Measurements from ENCODE around the gene GSX2.
A peak's percentile ranks its signal among the peaks of the same experiment; 100 is the strongest.
"Not testable (repeated sequence)": the region's sequence is repeated elsewhere in the genome, so short reads cannot be mapped to it uniquely, and the experiment has no call there.

GSX2 gene

DNA sequence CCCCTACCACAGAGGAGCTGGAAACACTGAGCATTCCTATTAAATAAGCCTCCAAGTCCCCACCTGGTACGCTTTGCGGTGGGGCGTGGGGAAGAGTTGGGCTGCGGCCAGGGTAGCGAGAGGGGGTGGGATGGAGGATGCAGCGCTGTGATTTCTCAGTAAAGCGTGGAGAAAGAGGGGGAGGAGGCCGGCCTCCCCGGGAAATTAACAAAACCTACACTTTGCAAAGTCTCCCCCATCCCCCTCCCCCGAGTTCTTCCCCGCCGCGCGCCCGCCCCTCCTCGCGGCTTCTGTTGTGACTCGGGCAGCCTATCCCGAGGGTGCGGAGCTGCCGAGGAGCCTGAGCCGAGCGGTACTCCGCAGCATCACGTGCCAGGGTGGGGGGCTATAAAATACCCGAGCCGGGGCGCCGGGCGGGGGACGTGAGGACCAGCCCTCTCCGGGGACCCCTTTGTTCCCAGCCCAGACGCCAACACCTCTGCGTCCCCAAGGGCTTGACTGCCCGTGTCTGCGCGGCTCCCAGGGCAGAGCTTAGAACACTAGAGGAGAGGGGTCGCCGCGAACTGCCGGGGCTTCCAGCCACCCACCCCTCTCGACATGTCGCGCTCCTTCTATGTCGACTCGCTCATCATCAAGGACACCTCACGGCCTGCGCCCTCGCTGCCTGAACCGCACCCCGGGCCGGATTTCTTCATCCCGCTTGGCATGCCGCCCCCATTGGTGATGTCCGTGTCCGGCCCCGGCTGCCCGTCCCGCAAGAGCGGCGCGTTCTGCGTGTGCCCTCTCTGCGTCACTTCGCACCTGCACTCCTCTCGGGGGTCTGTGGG is at the start of gene GSX2:
GSX2 (plus strand) TSS at position 416 of the 827 bp plus-strand sequence; CDS start at position 598, 182 bp downstream.
- DNase-seq = peak in 2 of 6 experiments; percentile 16 to 36

DNA sequence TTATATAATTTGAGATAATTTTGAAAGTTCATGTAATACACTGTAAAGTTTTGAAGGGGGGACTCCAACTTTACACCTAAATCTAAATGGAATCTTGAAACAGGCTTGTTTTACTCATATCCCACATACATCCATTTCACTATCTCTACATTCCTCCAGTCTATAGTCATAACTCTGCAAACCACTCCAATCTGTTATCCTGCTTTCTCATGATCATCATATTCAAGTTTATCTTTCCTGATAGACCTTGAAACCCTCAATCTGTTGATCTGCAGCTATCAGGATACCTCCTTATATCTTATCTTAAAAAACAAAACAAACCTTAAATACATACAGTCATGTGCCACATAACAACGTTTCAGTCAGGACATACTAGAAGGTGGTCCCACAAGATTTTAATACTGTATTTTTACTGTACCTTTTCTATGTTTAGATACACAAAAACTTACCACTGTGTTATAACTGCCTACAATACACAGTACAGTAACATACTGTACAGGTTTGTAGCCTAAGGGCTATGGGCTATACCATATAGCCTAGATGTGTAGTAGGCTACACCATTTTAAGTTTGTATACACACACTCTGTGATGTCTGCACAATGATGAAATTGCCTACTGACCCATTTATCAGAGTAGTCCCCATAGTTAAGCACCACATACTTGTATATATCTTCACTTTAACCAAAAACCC is 49.6 kb upstream of the GSX2 start:
- no peak for DNase-seq

DNA sequence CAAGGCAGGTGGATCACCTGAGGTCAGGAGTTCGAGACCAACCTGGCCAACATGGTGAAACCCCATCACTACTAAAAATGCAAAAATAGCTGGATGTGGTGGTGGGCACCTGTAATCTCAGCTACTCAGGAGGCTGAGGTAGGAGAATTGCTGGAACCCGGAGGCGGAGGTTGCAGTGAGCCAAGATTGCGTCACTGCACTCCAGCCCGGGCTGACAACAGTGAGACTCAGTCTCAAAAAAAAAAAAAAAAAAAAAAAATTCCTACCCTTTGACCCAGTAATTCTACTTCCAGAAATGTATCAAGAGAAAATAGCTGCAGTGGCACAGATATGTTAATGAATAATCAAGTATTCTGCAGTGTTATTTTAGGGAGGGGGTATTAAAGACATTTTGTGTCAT is 46.6 kb upstream of the GSX2 start:
- DNase-seq = not testable (repeated sequence)

DNA sequence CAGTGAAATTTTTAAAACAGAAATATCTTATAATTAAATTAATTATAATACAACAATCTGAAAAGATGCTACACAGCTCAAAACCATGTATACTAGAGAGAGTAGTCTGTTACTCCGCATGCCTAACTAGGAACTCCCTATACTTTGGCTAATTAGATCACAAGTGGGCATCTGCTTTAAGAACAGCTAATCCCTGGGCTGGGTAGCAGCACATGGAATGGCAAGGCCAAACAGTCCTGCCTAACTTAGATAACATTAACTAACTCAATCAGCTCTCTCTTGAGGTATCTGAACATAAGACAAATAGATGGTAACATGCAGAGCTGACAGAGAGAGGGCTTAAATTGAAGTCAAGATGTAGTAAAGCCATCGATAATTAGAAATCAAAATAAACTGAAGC is 45.5 kb upstream of the GSX2 start:
- DNase-seq = no peak

DNA sequence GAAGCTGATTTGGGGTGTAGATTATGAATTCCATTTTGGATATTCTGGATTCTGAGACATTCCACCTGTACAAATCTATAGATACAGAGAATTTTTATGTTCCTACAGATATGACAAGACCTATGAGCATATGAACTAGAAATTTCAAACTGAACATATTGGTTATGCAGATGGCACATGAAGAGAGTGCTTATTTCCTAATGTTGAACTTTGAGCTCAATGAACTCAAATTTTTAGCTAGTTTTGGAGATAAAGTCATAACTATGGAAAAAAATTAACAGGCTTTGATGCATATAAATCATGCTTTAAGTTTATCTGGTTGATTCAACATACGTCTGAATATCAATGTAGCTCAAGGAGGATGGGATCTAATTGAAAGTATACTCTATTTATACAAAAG is 44.5 kb upstream of the GSX2 start:
- DNase-seq = no peak

DNA sequence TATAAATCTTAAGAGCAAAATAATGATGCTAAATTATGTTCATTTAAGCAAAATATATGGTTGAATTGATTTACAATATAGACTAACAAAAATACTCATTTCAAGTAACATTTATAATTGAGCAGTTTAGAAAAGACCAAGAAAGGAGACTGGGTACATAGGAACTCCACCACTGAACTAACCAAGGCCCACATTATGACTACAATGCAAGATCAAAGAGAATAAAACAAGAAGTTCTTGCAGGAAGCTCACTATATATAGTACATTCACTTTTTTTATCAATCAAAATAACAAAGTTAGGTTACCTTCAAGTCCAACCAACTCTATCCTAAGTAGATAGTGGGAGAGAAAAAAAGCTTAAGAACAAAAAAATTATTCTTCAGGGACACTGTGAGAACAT is 43.6 kb upstream of the GSX2 start:
- DNase-seq = peak in 2 of 6 experiments; percentile 11 to 34

DNA sequence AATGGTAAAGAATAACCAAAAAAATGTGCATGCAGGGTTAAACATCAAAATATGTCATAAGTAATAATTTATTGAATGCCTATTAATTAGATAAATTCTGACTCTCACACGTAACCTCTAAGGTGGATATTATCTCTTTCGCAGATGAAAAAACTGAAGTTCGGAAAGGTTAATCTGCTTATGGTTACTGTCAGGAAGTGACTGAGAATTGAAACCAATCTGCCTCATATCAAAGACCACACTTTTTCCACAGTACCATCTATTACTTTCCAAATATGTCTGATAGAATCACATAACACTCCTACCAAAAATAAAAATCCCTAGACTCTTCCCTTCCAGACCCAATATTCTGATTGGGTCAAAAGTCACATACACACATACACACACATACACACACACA is 41.8 kb upstream of the GSX2 start:
- peak in 1 of 6 experiments; percentile 19 for DNase-seq

DNA sequence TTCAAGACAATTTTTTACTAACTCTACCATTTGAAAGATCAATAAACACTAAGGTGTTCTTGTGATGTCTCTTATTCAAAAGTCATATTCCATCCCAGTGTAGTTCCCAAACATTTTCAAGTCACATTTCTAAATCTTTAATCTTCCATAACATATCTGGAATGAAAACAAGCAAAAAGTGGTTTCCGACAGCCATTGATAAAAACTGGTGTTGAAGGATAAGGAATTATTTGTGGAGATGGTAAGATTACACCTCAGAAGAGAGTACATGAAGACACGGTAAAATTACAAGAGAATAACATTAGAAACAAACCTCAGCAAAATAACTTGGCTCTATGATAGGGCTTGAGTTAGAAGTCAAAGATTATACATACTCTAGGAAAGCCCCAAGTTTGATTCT is 39.8 kb upstream of the GSX2 start:
- no peak for DNase-seq

DNA sequence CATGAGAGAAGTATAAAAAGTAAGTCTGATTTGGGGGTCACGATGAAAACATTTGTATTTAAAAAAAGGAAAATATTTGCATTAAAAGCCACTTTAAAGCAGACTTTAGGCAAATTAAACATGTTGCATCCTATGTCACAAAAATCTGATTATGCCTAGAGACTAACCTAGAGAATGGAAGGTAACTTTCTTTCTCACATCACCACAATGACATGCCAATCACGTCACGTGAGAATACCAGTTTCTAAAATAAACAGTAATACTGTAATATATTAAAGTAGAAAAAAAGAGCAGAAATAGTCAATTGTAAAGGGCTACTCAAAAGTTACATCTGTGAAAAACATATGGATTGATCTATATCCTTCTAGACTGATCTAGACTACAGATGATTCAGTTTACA is 38.9 kb upstream of the GSX2 start:
- no peak for DNase-seq

DNA sequence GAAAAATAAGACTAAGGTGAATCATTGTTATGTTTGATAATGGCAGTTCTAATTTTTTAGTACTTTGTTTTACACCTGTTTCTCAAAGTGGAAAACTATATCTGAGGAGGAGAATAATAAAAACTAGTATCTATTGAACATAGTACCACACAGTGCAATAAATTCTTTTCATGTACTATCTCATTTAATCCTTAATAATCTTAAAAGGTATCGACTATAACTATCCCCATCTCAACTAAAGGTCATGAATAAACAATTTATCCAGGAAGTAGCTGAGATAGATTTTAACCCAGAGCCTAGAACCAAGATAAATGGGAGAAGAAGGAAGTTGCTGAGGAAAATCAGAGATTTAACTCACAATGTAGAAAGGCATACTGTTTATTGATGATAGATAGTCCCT is 38.1 kb upstream of the GSX2 start:
- no peak for DNase-seq

DNA sequence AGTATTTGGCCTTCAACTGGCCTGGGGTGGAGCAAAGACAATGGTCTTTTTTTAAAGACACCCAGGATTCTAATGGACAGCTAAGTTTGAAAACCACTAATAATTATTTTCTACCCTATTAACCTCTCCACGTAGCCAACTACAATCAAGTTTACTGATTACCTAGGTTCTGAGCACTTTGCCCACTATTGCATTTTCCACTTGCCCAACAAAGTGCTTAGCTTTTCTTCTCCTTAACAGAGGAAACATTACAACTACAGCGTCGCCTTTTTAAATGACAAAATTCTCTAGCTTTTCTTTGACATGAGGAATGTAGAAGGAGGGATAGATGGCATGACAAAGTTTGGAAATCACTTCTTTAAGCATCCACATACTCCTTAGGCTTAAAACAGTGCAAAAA is 37.6 kb upstream of the GSX2 start:
- DNase-seq = no peak

DNA sequence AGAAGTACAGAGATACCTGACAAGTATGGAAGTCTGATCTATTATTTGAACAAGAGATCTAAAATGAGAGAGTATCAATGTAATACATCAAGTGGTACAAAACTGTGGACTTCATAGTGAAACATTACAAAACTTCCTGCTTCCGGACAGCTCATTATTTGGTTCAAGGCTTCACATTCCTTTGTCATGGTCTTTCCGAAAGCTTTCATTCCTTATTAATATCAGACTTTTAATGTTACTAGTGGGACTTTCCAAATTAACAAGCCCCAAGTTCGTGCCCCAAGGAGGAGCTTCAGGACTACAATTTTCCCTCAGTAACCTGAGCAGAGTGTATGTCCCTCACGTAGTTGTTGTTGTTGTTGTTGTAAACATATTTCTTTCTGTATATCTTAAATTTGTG is 36.7 kb upstream of the GSX2 start:
- DNase-seq = peak in 2 of 6 experiments; percentile 21 to 52

DNA sequence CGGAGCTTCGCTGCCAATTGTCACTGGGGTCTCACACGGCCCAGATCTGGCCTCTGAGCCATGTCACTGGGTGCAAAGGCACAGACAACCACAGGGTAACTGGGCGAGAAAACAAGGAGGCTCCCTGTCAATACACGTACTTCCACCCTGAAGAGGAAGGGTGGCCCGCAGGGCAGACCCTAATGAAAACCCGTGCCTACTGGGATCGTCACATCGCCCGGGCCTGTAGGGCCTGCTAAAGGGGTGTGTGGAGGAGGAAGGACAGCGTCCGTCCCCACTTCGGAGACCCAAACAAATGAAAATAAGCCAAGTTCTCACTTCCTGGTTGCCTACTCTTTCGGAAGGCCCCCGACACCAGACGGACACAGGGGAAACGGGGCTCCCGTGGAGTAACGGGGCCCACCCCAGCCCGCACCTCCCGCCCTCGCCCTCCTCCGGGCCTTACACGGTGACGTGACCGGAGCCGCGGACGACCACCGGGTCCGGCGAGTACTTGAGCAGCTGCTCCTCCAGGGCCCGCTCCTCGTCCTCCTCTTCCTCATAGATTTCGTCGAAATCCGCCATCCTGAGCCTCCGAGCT is 36.1 kb upstream of the GSX2 start:
- peak in 5 of 6 experiments; percentile 25 to 76 (median 52) for DNase-seq

DNA sequence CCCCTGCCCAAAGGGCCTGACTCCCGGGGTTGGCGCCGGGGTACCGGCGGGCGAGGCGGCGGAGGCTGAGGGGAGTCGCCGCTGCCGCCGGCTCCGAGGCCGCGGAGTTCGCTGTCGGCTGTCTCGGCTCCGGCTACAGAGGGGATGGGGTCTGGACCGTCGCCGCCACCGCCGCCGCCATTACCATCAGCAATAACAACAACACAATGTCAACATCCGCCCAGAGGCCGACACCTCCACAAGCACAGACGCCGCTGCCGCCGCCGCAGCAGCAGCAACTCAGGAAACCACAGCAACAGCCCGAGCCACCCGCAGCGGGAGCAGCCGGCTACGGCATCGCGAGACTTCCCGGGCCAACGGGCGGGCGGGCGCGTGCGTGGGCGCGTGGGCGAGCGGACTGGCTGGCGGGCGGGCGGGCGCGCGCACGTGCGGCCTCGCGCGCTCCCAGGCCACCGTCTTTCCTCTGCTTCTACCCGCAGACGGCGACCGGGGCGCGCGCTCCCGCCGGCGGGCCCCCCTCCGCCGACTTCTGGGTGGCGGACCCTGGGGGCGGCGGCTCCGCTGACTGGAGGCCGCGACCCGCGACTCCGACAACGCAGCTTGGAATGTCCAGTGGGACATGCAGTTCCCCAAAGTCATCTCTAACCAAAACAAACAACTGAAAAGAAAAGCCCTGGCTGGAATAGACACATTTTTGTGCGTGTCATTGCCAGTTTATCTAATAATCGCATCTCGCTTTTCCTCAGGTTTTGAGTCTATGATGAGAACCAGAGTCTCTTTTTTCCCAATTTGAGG is 35.4 kb upstream of the GSX2 start, which contains the start of gene CHIC2:
CHIC2 (minus strand) TSS at position 289 of the 795 bp plus-strand sequence. CDS start 305 bp downstream, outside the sequence.
- DNase-seq = peak; percentile 92 to 98 (median 94)

DNA sequence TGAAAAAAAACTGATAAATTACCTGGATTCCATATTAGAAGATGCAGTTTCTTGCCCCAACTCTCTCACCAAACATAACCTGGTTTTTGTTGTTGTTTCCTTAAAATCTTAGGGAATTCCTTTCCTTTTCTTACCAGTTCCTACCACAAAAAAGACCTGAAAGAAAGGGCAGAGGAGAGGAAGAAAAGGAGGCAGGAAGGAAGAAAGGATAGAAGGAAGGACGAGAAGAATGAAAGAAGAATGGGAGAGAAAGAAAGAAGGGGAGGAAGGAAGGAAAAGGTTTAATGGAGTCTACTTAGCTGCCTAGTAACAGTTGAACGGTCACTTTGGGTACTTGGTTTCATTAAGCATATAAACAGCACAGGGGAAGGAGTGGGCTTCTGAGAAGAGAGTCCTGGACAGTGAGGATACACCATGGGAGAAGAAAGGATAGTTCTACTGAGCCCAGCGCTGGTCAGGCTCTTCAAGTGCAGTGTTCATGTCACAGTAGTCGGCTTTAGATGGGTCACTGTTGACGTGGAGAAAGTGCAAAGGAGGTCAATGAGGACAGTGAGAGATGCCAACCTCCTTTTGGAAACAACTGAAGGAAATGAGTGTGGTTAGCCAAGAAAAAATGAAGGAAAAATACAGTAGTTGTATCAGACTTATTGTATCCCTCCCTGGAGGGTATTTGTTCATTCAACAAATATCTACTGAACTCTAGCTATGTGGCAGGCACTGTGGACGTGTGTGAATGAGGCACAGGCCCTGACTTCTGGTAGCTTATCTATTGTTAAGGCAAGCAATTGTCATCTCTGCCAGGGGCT is 34.5 kb upstream of the GSX2 start:
- DNase-seq = no peak

DNA sequence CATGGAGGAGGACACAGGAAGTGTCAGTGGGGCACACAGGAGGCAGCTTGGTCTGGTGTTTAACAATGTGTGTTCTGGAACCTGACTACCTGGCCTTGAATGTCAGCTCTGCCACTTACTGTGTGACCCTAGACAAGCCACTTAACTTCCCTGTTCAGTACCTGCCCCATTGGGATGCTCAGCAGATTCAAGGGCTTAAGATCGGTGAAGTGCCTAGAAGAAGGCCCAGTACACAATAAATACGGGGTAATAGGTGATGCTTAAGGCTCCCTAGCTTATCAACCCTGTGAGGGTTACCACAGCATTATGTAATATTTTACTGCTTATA is 33.9 kb upstream of the GSX2 start:
- no peak for DNase-seq

DNA sequence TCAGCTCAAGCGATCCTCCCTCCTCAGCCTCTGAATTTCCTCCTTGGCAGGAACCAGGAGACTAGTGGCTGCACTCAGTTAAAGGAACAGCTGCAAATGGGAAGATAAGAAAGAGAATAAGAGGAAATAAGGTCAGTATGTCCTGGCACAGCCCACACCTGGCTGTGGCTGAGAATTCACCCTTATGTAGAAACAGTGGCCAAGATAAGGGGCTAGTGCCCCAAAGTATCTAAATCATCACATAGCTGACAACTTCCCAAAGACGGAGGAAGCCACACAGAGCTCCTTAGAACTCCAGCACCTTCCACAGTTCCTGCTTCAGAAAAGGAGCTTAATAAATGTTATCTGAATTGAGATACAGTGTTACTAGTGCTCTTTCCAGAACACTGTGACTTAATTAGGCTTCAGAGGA is 33.2 kb upstream of the GSX2 start:
- DNase-seq = no peak

DNA sequence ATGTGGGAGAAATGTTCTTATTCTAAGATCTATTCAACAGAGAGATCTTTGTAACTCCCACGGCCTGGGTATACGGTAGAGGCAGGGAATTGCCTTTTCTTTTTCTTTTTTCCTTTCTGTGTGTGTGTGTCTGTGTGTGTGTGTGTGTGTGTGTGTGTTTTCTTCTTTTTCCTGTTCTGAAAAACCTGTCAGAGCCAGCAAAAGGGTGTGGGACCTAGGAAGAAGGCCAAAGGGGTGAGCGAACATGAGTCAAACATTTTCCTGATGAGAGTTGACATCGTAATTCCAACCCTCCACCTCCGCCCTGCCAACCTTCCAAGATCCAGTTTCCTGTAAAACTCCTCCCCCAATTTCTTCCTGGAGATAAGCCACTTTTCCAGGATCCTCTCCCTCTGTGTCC is 32.8 kb upstream of the GSX2 start:
- DNase-seq = no peak

DNA sequence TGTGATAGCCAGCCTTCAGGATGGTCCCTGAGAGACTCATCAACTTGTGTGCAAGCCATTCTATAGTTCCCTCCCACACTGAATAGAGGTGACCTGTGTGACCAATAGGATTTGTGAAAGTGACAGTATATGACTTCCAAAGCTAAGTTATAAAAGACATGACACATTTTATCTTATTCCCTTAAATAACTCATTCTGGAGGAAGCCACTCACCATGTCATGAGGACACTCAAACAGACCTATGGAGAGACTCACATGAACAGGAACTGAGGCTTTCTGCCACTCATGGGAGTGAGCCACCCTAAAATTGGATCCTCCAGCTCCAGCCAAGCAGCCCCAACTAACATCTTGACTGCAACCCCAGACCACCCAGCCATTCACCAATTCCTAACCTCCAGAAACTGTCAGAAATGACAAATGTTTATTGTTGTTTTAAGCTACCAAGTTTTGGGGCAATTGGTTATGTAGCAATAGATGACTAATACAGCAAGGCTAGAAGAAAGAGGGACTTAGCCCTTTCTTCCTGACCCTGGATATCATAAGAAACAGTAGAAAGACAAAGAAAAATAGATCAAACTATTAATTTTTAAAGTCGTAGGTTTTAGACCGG is 26.6 kb upstream of the GSX2 start:
- no peak for DNase-seq

DNA sequence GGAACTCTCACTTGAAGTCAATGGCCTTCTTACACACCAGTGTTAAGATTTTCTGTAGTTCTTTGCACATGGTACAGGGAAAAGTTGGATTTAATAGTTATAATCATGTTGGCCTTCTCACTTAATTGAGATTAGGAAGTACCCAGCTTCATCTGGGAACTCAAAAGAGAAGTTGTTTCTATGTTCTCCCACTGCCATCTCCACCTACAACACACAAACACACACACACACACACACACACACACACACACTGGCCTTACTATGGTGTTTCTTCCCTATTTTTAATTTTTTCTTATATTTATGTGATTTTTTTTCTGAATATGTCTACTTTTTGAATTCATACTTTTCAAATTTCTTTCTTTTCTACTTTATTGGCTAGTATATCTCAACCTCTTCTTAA is 25.6 kb upstream of the GSX2 start:
- DNase-seq = no peak

DNA sequence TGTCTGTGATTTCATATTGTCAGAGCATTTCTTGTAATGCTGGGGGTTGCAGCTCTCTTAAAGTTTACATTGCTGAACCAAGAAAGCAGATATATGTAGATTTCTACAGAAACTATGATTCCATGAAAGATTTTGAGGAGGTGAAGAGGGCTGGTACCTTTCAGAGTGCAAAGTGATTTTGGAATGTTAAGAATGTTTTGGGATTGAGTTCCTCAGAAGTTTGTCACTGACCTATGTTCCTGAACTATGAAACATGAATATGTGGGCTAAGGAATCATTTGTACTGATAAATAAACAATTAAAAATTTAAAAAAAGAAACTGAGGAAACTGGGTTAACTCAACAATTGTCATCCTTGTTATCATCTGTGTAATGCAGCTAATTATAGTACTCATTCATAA is 23.3 kb upstream of the GSX2 start:
- no peak for DNase-seq

DNA sequence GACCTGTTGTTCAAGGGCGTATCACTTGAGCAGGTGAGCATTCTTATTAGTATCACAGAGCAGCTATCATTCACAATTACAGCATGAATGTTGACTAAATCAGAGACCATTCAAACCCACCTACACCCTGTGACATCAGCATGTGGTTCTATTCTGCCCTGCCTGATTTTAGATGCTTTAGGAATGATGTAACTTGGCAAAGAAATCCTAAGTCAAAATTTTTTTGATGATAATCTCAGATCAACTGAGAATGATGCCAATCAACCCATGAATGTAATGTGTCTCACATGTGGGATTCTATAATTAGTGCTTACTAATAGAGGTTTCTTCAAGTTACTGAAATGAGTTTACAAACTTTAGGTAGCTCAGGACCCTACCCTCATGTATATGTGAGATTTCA is 22.2 kb upstream of the GSX2 start:
- DNase-seq = no peak
